DMS114 treated with DMSO at 0.1 percent for 48 hours (cell line): ENCODE results near the gene RPTOR.
"Not testable (repeated sequence)": the region's sequence is repeated elsewhere in the genome, so short reads cannot be mapped to it uniquely, and the experiment has no call there.

Experiments used
- DNase-seq: peaks from one replicate; lab custom pipeline; 2025; ENCODE audit not compliant: unreplicated experiment; lab: John Stamatoyannopoulos, UW

RPTOR gene

GRCh38 chr17:80761110-80761871 lies 216.7 kb downstream of the RPTOR start:
- DNase-seq: no peak

DNA sequence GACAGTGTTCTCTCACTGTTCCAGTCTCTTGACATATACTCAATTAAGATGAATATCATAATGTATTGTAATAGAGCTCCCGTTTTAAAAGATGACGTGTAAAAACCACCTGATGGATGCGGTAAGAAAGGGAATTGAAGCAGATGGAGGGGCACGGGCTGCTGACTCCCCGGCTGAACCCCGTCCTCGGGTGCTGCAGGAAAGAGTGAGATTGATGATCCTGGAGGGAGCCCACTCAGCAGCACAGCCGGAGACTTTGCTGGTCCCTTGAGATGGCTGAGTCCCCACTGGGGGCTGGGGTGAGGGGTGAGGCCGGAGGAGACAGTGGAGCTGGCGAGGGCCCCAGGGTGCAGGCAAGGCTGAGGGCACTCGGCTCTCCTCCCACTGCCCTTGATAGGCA lies 217.4 kb downstream of the RPTOR start:
- DNase-seq: no peak

DNA sequence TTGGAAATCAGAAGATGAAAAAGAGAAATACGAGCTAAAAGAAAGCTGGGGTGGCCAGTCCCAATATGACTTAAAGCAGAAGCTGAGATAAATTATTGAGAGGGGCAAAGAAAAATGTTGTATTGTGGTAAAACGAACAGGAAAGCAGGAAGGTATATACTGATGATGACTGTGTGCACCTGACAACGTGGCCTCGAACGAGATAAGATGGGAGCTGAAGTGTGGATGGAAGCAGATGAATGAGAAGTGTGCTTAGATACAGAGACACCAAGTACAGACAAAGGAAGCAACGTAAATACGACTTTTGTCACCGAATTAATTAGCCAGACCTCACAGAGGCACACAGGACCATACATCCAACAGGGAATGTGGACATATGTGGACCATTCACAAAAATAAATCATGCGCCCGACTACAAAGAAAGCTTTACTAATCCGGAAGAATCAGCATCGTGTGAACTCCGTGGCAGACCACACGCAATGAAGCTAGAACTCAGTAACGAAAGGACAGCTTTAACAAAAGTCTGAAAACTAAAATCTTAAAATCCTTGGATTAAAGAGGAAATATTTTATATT lies 218.7 kb downstream of the RPTOR start:
- DNase-seq: no peak

DNA sequence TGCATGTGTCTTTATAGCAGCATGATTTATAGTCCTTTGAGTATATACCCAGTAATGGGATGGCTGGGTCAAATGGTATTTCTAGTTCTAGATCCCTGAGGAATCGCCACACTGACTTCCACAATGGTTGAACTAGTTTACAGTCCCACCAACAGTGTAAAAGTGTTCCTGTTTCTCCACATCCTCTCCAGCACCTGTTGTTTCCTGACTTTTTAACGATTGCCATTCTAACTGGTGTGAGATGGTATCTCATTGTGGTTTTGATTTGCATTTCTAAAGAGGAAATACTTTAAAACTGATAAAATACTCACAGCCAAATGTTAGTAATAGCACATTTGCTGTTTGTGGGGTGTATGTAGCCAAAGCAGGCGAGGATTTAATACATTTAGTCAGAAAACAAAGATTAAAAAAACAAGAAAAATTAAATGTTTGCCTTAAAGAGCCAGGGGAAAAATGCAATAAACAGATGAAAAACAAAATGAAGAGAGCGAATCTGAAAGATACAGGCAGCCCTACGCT lies 220.0 kb downstream of the RPTOR start:
- not testable (repeated sequence) for DNase-seq

- no peak for DNase-seq
Observed at GRCh38 chr17:80765241-80765961, 220.8 kb downstream of the RPTOR start.

DNA sequence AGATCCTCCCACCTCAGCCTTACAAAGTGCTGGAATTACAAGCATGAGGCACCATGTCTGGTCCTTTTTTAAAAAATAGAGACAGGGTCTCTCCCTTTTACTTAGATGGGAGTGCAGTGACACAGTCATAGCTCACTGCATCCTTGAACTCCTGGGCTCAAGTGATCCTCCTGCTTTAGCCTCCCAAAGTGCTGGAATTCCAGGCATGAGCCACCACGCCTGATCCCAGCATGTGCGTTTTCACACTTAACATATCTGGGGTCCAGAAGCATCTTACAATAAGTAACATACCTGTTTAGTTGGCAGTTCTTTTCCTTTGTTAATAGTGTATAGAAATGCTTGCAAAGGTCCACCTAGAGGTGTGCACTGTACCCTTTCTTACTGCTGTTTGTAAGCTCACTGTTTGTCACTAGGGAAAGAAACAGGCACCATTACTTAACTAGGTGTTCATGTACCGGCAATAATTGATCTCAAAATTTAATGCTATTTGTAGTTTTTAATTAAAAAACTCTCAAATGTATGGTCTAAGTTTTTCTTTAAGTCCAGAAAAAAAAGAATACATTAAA lies 221.7 kb downstream of the RPTOR start:
- DNase-seq: no peak

DNA sequence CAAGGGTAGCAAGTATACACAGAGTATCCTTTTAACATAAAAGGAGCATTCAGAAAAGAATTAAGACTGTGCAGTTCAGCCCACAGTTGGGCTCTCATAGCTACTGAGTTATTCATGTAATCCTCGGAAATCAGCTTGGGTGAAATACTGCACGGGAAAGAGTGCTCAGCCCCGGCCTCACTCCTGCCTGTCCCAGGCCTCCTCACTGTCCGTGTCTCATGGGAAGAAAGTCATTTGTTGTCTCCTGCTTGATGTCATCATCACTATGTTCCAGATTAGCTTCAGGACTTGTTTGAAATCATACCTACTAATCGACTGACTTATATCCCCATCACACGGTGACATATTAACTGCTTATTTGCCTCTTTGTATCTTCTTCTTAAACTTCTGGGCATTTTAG lies 223.8 kb downstream of the RPTOR start:
- DNase-seq: no peak

GRCh38 chr17:80768936-80769335 lies 224.3 kb downstream of the RPTOR start:
- no peak for DNase-seq

DNA sequence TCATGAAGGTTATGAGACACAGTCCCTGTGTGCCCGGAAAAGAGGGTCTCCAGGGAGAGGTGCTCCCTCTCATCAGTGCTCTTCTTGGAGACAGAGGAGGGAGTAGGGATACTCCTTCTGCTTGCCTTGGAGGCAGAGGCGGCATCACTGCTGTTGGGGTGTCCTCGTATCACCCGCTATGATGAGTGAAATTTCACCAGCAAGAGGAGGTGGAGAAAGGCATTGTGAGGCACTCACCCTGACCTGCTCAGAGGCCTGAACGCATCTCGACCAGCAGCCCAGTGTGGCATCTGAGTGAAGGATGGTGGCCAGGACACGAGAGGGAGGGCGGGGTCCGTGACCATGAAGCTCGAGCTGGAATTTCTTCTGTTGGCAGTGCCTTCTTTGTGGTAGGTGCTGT lies 224.9 kb downstream of the RPTOR start:
- no peak for DNase-seq

- no peak for DNase-seq
Observed at GRCh38 chr17:80769936-80770625, 225.4 kb downstream of the RPTOR start.

GRCh38 chr17:80770881-80771611 lies 226.4 kb downstream of the RPTOR start:
- no peak for DNase-seq

- DNase-seq: no peak
Observed at GRCh38 chr17:80771612-80772005, 227.0 kb downstream of the RPTOR start.

DNA sequence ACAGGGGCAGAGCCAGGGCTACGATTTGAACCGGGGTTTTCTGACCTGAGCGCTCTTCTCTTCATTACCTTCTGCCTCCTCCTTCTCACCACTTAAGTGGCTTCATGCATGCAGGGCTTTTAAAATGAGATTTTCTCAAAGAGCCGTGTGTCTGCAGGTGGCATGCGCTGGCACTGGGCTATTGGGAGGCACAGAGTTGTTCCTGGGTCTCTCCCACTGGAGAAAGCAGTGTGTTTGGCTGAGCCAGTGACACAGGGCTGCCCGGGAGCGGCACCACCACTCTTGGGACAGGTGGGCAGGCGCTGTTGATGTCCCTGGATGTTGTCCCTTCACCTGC lies 228.2 kb downstream of the RPTOR start:
- DNase-seq: no peak

DNA sequence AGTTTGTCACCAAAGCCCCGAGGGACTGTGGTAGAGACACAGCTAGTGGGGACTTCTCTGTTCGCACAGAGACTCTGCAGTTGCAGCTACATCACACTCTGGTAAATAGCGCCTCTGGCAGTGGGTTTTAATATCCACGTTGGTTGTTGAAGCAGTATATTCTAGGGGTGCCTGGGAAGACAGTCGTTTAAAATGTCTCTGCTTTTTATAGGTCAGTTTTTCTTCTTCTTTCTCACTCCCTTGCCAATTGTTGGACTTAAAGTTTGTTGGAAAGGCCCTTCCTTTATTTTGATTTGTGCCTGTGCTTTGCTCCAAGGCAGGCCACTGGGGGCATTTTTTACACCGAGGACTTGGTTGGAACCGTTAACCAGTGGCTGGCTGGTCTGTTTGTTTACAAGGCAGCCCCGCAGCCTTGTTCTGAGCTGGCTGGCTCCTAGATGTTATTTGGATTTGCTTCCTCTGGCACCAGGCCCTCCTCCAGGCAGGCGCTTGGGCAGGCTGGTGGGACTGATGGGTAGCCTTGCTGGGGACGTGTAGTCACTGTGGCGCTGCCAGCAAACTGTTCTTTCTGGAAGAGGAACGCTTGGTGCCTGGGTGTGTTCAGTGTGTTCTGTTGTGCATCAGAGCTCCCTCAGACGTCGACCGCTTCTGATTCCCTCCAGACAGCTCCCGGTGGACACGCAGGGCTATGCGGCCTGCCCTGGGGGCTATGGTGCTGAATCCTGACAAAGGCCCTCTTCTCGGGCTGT lies 228.8 kb downstream of the RPTOR start:
- no peak for DNase-seq

GRCh38 chr17:80774146-80774545 lies 229.5 kb downstream of the RPTOR start:
- DNase-seq: no peak

DNA sequence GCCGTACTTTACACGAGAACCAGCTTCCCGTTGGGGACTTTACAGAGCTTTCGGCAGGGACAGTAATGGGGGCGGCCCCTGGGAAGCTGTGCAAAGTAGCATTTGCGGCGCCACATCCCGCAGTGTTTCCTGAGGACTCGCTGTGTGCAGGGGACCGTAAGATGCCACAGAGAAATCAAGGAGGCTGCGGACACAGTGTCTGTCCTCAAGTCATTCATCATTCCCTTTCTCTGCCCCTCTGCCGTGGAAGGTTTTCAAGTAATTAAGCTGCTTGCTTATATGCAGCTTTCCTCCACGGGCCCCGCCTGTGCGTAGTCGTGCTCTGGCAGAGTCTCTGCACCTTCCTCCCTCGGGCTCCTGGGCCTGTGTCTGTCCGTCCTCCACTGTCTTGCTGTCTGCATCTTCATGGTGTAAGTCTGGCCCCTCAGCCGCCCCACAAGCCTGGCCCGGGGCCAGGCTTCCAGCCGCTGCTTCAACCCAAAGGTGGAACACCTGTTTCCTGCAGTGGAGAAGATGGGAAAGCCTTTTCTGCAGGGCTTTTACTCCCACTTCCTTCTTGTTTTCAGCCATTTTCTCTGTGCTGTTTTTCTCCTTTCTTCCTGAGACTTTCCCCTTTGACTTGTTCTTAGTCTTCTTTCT lies 230.1 kb downstream of the RPTOR start:
- DNase-seq: no peak

DNA sequence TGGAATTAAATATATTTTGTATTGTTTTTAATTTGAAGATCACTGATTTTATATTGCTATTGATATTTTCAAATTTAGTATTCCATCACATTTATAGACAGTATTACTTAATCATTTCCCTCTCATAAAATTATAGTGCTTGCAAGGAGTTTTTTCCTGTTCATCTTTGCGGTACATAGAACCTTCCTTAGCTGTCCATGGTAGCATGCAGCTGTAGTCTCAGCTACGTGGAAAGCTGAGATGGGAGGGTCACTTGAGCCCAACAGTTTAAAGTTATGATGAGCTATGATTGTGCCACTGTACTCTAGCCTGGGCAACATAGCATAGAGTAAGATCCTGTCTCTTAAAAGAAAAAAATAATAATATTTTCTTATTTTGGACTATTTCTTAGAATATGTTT lies 231.2 kb downstream of the RPTOR start:
- DNase-seq: no peak

GRCh38 chr17:80777274-80777673 lies 232.6 kb downstream of the RPTOR start:
- no peak for DNase-seq

- no peak for DNase-seq
Observed at GRCh38 chr17:80778716-80779115, 234.1 kb downstream of the RPTOR start.
